B cell (primary cell): ENCODE results near the gene PDK4.

Source experiments
- EZH2 ChIP-seq: IDR thresholded peaks from 2 replicates; pipeline ENCODE4 v1.6.1; 2012; ENCODE audit warnings: borderline replicate concordance, low read depth, mild to moderate bottlenecking, moderate library complexity, low read length; ENCODE audit not compliant: insufficient read depth, poor library complexity, severe bottlenecking
- TF ChIP-seq, protein P1 (sequence below): fragments of 200-600 bp; IDR thresholded peaks from one replicate; pipeline ENCODE4 v1.8.0; 2022; ENCODE audit warnings: antibody characterized with exemption, mild to moderate bottlenecking

DNA sequence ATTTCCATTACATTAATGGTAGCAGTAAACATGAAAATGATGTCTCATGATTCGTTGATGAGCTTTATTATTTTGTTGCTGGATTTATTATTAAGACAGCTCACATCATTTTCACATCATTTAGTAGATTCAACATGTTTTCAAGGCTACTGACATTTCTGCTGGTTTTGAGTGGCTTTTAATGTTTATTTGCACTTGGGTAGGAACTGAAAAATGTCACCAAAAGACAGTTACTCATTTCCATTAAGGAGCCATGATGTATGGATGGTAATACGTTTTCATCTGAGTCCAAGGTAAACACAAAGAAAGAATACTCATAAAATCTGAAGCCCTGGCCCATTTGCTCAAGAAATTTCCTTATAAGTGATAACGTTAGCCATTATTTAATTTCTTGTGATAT is 14.8 kb downstream of the PDK4 start:
- TF ChIP-seq, protein P1, sequence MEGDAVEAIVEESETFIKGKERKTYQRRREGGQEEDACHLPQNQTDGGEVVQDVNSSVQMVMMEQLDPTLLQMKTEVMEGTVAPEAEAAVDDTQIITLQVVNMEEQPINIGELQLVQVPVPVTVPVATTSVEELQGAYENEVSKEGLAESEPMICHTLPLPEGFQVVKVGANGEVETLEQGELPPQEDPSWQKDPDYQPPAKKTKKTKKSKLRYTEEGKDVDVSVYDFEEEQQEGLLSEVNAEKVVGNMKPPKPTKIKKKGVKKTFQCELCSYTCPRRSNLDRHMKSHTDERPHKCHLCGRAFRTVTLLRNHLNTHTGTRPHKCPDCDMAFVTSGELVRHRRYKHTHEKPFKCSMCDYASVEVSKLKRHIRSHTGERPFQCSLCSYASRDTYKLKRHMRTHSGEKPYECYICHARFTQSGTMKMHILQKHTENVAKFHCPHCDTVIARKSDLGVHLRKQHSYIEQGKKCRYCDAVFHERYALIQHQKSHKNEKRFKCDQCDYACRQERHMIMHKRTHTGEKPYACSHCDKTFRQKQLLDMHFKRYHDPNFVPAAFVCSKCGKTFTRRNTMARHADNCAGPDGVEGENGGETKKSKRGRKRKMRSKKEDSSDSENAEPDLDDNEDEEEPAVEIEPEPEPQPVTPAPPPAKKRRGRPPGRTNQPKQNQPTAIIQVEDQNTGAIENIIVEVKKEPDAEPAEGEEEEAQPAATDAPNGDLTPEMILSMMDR: no peak
- no peak for TF ChIP-seq EZH2
